ENCODE data around the gene HOXB1.

The HOXB1 gene

DNA sequence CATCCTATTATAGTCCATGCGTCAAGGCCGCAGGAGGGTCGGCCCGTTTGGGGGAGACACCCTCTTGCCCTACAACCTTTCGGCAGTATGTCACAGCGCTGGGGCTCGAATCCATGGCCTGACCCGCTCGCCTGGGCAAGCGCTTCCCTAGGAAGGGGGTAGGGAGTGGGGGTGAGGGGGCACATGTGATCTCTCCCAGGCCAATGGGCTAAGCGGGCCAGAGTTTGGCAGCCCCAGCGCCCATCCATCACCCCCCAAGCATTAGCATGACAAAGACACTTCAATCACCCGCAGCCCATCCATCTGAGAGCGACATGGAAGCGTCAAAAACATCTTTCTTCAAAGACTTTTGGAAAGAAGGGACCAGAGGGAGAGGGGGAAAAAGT lies at the start of gene HOXB1:
Gene HOXB1, minus strand, starts transcription at position 125 of the 386 bp plus-strand sequence. Its CDS starts 107 bp downstream, at position 18.
- DNase-seq (ENCODE audit: low spot score): no peak

DNA sequence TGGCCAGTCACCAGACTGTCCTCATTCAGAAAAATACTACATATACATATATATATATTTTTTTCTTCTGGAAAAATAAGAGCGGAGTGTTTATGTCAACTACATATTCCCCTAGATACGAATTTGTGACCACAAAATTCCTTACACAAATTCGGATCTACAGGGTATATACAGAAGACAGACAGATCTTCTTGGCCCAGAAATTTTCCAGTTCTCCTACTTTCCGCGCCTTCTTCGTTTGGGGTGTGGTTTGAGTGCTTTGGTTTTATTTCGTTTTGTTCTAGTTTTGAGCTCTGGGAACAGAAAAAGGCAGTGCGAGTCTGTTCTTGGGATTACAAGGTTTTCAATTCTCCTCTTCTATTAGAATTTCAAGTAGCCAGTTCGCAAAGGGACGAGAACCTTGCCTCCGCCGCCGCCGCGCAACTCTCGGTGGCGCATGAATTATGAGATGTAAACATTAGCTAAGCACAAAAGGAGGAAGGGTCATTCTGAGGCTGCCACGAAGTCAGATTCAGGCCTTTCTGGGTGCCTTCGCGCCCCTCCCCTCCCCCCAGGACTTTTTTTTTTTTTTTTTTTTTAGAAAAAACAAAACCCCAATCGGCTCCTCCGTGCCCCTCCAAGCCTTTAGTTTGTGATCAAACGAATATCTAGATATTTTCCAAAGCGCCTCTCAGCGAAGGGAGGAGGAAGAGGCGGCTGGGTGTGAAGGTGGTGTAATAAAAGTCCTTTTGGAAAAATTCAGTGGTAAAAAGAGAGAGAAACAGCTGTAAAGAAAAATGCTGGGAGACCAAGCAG lies 49.1 kb upstream of the HOXB1 start:
- no peak for DNase-seq (ENCODE audit: low spot score)

DNA sequence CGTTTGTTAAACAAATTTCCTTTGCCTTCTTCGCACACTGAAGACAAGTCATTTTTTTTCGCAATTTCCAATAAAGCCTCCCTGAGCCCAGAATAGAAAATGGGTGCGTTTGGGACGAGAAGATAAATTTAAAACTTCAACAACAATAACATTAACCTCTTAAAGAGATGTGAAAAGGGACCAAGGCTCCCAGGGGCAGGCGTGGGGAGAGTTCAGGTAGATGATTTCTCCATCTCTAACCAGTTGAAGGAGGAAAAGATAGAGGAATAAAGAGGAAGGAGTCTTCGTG lies 48.6 kb upstream of the HOXB1 start:
- no peak for DNase-seq (ENCODE audit: low spot score)

DNA sequence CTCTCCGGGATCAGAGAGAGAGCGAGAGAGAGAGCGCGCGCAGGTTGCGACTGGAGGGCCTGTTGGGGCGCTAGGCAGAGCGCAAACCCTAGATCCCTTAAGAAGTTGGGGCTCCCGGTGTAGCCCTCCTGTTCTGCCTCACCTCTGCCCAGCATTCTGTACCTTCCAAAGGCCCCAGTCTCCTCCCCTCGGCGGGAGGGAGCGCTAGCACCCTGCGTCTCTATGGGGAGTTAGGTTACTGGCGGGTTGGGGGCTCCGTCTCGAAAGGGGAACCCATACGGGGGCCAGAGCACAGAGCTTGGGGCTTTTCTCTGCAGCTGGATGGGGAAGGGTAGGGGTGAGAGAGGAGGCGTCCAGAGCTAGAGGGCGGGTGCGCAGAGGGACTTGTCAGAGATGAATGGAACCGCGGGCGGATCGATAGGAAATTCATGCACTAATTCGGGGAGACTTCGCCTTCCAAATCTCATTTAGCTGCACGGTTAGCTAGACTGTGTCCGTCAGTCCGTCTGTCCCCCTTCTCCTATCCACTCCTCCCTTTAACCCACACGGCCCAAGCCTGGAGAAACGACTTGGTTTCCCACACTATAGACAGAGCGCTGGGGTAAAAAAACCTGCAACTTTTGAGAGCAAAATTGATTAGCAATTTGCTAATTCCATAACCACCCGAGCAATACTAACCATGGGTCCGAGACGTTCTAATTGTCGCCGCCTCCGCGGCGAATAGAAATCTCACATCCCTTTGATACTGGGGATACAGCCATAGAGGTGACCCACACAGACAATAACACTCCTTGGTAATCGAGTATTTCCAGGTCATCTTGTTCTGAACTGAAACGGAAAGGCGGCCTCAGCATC lies 48.0 kb upstream of the HOXB1 start:
- DNase-seq (ENCODE audit: low spot score): no peak

DNA sequence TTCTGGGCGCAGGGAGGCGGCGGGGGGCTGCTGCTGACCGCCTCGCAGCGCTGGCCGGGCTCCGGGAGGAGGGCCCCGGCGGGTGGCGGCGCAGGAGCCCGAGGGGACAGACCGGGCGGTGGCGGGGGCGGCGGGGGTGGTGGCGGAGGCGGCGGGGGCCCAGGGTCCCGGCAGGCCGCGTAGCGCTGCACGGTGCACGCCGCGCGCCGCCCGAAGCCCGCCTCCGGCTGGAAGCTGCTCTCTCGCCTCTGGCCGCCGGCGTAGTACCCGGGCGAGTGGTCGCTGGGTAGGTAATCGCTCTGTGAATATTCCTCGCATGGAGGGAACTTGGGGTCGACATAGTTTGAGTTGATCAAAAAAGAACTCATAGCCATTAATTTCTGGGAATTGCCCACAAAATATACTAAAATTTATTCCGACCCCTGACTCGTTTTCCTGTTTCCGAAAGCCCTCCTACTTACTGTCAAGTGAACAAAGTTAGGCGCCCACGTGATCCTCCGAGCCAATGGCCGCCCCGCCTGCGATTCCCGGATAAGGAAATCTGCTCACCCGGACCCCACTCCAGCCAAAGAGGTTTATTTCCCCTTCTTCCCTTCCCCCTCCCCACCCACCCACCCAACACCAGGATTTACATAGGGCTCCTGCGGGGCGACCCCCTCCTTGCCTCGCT lies 47.3 kb upstream of the HOXB1 start, which contains the start of gene HOXB4:
Gene HOXB4, minus strand, starts transcription at position 405 of the 670 bp plus-strand sequence. Its CDS starts 31 bp downstream, at position 374.
- peak; percentile 86 for DNase-seq (ENCODE audit: low spot score)

DNA sequence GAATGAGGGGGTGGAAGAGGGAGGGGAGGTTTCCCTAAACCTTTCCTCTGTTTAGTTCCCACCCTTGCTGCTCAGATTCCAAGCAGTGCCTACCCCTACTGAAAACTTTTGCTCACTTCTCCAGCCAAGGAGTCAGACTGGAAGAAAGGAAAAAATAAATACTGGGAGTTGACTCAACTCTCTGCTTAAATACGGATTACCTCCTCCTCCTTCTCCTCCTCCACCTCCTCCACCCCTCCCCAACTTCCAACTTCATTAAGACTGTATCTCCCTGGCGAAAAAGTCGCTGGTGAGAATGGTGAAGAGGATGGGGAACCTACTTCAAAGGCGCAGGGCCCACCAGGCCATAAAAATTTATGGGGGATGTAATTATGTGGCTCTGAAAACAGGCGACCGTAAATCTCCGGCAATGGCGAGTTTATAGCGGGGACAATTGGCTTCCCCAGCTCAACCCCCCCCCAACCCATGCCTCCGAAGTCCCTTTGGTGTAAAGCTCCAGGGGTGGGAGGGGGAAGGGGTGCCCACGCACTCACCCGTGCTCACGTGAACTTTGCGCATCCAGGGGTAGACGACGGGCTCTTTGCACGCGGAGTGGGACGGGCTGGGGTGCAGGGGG lies 46.6 kb upstream of the HOXB1 start:
- DNase-seq (ENCODE audit: low spot score): no peak

DNA sequence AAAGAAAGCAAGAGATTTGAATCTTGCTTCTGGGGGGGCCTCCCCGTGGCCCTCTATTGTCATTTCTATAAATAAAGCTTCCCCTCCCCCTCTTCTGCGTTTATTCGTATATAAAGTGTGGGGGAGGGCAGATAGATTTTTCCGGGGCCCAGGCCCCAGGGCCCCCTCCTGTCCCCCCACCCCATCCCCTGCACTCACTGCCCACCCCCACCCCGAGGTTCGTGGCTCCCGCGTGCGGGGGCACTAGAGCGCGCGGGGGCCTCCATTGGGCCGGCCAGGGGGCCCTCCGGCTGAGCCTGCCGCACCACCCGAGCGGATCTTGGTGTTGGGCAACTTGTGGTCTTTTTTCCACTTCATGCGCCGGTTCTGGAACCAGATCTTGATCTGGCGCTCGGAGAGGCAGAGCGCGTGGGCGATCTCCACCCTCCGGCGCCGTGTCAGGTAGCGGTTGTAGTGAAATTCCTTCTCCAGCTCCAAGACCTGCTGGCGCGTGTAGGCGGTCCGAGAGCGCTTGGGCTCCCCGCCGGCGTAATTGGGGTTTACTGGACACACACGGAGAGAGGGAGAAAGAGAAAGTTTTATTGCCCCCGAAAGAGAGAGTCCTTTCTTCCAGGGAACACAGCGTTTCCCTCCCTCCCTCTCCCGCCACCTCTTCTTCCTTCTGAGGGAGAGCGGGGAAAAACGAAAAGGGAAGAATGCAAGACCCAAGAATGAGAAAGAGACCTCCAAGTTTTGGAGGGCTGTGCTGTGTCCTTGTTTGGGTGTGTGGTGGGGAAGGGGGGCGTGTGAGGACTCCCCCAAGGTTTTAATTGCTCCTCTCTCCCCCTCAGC lies 45.9 kb upstream of the HOXB1 start:
- DNase-seq (ENCODE audit: low spot score): no peak

DNA sequence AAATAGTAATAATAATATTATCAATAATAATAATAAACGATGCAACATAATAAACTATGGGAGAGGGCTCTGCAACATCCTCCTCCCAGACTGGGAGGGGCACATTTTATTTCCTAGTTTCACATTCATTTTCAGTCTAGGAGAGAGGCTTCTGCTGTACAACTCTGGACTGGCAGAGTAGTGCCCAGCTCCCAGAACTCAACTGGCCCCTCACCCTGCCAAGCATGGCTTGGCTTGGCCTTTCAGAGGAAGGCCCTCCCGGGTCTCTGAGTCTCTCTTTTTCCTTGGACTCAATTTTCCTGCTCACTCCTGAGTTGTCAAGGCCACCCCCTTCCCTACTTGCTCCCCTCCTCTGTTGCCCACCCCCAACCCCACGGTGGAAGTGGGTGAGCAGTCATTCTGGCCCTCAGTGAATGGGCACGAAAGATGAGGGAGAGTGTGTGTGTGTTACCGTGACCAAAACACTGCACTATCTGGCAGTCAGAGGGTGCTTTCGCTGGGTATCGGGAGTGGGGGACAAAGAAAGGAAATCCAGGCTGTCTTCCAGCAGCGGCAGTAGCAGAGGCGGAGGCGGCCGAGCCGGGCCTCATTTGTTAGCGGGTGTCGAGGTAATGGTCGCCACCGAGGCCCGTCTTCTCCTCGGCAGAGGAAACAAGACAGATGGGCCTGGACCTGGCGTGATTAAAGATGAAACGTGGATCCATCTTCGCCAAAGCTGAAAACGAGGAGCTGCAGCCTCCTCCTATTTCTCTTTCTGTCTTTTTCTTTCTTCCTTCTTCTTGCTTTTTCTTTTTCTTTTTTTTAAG lies 45.1 kb upstream of the HOXB1 start:
- DNase-seq (ENCODE audit: low spot score): no peak

DNA sequence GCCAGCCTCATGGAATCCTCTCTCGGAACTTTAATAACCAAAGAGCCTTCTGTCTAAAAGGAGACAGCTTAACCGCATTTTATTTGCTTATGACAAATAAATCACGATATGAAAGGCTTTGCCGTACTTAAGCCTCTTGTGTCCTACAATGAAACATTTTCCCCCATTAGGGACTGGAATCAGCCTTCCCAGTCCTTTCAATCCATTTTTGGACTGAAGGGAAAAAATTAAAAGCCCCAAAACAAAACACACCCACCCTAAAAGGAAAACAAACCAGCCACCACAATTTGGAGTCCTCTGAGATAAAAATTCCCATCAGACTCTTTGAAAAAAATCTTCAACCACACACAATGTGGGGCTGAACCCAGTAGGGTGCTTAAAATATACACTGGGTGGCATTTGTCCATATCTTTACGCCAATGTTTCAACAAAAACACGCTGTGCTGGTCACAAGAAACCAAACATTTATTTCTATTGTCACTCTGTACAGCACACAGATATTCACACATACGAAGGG lies 44.3 kb upstream of the HOXB1 start:
- no peak for DNase-seq (ENCODE audit: low spot score)

DNA sequence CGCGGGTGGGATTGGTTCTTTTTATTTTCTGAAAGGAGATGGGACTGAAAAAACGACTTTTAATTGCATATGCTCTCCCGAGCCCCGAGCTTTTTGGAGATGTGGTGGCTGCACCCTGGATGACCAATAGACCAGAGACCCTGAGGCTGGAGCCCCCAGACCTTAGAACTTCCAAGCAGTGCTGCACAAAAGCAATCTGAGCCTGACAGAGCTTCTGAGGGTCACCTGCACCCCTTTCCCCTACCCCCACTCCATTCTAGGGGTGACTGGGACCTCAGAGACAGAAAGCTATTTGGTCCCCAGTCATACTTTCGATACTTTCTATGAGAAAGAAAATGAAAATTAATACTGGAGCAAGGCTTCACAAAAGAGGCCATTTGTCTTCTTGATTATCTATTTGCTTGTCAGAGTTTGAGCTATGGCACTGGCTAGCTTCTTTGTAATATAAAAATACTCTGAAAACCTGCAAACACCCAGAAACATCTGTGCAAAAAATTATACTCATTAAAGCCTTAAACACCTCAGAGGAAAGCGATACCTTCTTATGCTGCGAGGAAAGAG lies 43.8 kb upstream of the HOXB1 start:
- no peak for DNase-seq (ENCODE audit: low spot score)

DNA sequence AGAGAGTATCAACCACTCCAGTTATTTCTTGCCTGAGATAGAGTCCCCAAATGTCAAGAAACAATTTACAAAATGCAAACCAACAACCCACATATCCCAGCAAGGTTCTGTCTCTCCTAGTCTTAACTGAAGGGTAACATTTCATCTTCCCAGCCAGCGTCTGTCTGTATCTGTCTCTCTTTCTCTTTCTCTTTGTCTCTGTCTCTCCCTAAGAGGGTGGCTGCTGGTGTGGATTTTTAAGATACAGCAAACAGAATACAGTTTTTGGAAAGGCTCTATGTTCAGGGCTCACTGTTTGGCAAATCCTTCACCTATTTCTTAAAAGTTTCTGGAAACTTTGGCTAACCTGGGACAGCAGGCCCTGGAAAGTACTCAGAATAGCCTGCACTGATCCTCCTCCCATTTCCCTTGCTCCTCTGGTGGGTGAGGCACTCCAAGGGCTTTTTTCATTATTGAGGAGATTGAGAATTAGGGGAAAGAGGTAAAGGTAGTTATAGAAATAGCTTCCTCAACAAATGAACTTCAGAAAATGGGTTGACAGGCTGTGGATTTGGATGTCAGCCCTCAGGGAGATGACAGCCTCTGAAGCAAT lies 41.1 kb upstream of the HOXB1 start:
- DNase-seq (ENCODE audit: low spot score): no peak

DNA sequence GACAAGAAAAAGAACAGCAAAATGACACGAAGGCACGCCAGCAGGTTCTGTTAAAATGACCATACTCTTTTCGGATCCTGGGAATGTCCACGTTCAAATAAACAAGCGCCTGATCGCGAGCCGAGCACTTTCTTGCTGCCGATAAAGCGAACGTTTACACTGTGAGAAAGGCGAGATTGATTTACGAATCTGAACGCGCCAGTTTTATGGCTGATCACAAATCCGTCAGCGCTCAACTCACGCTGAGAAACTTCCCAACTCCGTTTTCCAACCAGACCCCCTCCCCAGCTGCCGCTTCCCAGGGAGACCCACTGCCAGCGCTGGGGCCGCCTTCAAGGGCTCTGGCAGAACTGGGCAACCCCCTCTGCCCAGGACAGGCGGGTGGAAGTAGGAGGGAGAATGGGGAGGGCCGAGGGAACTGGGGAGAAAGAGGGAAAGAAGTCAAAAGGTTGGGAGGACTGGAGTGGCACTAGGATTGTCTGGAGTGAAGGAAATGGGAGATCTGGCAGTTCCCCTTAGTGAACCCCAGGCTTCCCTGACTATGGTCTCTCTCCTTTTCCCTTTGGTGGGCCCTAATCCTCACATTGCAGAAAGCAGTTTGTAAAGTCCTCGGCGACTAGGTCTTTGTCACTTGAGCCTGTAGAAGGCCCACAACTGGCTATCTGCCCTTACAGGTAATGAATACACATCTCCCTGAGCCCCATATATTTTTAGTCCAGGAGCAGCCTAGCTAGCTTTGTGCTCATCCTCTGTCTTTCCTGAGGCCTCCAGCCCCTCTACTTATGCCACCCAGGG lies 40.4 kb upstream of the HOXB1 start:
- DNase-seq (ENCODE audit: low spot score): no peak

DNA sequence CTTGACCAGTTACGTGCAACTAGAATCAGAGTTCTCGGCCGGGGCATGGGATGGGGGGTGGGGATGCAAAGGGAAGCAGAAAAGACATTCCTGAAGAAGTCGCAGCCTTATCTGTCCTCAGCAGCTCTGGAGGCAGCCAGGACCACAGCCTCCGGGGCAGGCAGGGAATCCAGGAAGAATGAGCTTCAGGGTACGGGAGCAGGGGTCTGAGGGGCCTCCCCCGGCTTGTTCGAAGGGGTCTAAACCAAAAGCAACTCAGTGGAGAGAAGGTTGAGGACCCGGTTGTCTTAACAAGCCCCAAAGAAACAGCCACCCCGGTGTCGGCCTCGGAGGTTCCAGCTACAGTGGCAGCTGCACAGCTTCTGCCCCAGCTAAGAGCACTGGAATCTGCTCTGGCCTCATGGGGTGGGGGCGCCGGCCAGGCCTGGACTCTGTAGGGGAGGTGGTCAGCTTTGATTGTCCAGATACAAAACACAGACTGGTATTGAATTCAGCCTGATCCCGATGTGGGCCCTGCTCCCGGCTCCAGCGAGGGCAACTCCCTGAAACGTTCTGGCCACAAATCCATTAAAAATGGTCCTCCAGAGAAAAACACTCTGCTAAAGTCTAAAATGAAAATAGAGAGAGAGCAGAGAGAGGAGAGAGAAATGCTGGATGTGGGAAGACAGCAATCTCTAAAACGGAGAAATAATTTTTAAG lies 39.7 kb upstream of the HOXB1 start:
- DNase-seq (ENCODE audit: low spot score): no peak

DNA sequence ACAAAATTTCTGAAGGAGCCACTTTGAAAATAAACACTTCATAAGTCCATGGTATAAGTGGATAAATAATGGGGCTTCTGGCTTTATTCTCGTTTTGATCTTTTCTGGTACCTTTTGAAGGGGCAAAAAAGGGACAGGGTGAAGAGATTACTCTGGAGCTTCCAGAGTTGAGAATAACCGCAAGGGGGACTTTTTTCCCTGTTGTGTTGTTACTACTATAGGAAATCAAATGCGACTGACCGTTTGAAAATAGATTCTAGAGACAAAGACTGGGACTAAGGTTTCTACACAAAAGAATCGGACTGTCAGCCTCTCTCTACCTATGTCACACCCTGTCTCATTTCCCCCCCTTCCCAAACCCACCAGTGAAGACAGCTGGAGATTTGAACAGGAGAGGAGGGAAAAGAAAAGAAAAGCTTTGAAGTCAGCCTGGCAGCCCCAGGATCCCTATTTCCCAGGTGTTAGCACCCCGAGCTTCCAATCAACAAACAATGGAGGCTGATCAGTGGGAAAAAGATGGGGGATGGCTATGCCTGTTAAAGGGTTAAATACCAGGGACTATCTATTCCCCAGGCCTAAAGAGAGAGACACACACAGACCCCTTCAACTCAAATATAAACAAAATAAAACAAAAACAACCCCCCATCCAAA lies 39.0 kb upstream of the HOXB1 start:
- DNase-seq (ENCODE audit: low spot score): no peak

DNA sequence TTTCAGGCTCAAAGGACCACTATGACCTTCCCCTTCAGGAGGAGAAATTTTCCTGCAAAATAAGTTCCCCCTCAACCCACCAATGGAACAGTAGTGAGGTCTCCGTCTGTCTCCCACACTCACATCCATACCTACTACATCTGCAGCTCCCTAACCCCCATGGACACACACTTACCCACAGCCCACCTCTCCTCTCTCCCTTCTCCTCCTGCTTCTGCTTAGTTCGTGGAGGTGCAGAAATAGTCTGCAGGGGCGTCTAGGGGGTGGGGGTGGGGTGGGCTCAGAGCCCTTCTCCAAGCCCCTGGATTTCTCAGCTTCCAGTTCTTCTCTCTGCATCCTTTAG lies 38.4 kb upstream of the HOXB1 start:
- no peak for DNase-seq (ENCODE audit: low spot score)

DNA sequence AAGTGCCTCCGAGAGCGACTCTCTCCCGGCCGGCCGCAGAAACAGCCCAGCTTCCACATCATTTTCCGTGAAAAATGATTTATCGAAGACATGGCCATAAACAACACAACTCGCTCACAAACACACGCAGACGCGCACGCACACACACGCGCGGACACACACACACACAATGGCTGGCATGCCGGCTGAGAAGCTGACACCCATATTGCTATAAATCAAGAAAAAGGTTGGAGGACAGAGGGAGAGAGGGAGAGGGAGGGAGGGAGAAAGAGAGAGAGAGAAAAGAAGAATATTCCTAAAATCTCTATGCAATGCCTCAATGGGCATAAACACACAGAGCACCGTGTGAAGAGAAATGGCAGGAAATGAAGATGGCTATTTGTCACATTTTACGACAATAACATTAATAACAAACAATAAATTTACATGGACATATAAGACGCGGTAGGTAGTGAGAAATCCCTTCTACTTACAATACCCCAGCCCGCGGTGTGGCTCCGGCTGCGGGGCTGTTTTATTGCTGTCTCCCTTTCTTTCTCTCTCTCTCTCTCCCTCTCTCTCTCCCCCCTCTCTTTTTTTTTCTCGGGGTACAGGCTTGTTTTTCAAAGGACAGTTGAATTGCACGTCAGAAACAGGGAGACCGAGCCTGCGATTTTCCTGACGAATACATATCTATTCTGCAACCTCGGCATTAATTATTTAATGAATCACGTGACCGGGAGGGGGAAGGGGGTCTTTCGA lies 37.9 kb upstream of the HOXB1 start:
- no peak for DNase-seq (ENCODE audit: low spot score)

Data from ecto neural progenitor cell (in vitro differentiated cells).